HepG2 (cell line): ENCODE results near the gene SNAI3. TPM values are rescaled to one million over a fixed set of nuclear protein-coding genes. Genes with fewer than 3 reads are reported as not detected.

Source experiments
- DPF2 ChIP-seq: sonication (generic); formaldehyde crosslinking; IDR thresholded peaks from 2 replicates; pipeline ENCODE4 v1.4.0; 2020; ENCODE audit warnings: mild to moderate bottlenecking, low read depth, missing genetic modification reagents, borderline replicate concordance
- HDAC1 ChIP-seq: sonication (generic); formaldehyde crosslinking; IDR thresholded peaks from 2 replicates; pipeline ENCODE4 v1.5.1; 2020; ENCODE audit warnings: mild to moderate bottlenecking, missing genetic modification reagents
- JUND ChIP-seq: sonication (generic); formaldehyde crosslinking; IDR thresholded peaks from 2 replicates; pipeline ENCODE4 v1.8.0; 2022; ENCODE audit warnings: mild to moderate bottlenecking, missing genetic modification reagents
- MBNL3 ChIP-seq: fragments of 250-450 bp; sonication (Bioruptor Pico); conservative IDR thresholded peaks from 2 replicates; pipeline ENCODE4 v1.8.0; 2022; ENCODE audit warnings: mild to moderate bottlenecking, inconsistent platforms
- MIER2 ChIP-seq: IDR thresholded peaks from 2 replicates; pipeline ENCODE4 v1.6.1; 2016; ENCODE audit warnings: missing biosample characterization, missing genetic modification reagents
- NCOA1 ChIP-seq: sonication (generic); formaldehyde crosslinking; IDR thresholded peaks from 2 replicates; pipeline ENCODE4 v1.9.0; 2021; ENCODE audit warnings: missing genetic modification reagents
- NFE2 ChIP-seq: sonication (generic); formaldehyde crosslinking; IDR thresholded peaks from 2 replicates; pipeline ENCODE4 v1.4.0; 2020; ENCODE audit warnings: missing genetic modification reagents
- NONO ChIP-seq, 2 experiments: fragments of 450-650 bp in 1 of 2; sonication (generic) in 1 of 2; formaldehyde crosslinking in 1 of 2; IDR thresholded peaks in 1 of 2; conservative IDR thresholded peaks in 1 of 2; 2 replicates each; pipeline versions ENCODE4 v1.6.1 to v1.8.0; 2017 to 2022; ENCODE audit warnings: mild to moderate bottlenecking in 1 of 2, missing genetic modification reagents in 1 of 2, moderate library complexity in 1 of 2
- RFX1 ChIP-seq: fragments of 450-650 bp; IDR thresholded peaks from 2 replicates; pipeline ENCODE4 v1.6.1; 2017
- RXRA ChIP-seq: sonication (generic); formaldehyde crosslinking; IDR thresholded peaks from 2 replicates; pipeline ENCODE4 v1.5.1; 2020; ENCODE audit warnings: missing genetic modification reagents
- SETDB1 ChIP-seq: sonication (generic); formaldehyde crosslinking; IDR thresholded peaks from 2 replicates; pipeline ENCODE4 v1.5.1; 2020; ENCODE audit warnings: missing genetic modification reagents, mild to moderate bottlenecking, borderline replicate concordance
- TCF12 ChIP-seq, 2 experiments: fragments of 450-650 bp in 1 of 2; sonication (generic) in 1 of 2; formaldehyde crosslinking in 1 of 2; IDR thresholded peaks; 2 replicates each; pipeline versions ENCODE4 v1.6.1 to v1.8.0; 2017 to 2022; ENCODE audit warnings: antibody characterized with exemption in 1 of 2, mild to moderate bottlenecking in 1 of 2, missing genetic modification reagents in 1 of 2, moderate library complexity in 1 of 2
- THYN1 ChIP-seq: sonication (generic); formaldehyde crosslinking; IDR thresholded peaks from 2 replicates; pipeline ENCODE4 v1.8.1; 2023; ENCODE audit warnings: low read depth, mild to moderate bottlenecking, moderate library complexity, missing genetic modification reagents, borderline replicate concordance
- TMF1 ChIP-seq: sonication (generic); formaldehyde crosslinking; IDR thresholded peaks from 2 replicates; pipeline ENCODE4 v1.8.1; 2022; ENCODE audit warnings: low read depth, missing genetic modification reagents
- YEATS2 ChIP-seq: sonication (generic); formaldehyde crosslinking; IDR thresholded peaks from 2 replicates; pipeline ENCODE4 v1.4.0; 2020; ENCODE audit warnings: missing genetic modification reagents, borderline replicate concordance
- ZNF33A ChIP-seq: sonication (generic); formaldehyde crosslinking; IDR thresholded peaks from 2 replicates; pipeline ENCODE4 v1.5.1; 2020; ENCODE audit warnings: missing genetic modification reagents, mild to moderate bottlenecking, moderate library complexity, borderline replicate concordance
- ZNF577 ChIP-seq: sonication (generic); formaldehyde crosslinking; IDR thresholded peaks from 2 replicates; pipeline ENCODE4 v1.4.0; 2020; ENCODE audit warnings: mild to moderate bottlenecking, low read depth, missing genetic modification reagents, borderline replicate concordance
- ZNF646 ChIP-seq: sonication (generic); formaldehyde crosslinking; IDR thresholded peaks from 2 replicates; pipeline ENCODE4 v1.9.0; 2021; ENCODE audit warnings: mild to moderate bottlenecking, missing genetic modification reagents
- ZNF672 ChIP-seq: sonication (generic); formaldehyde crosslinking; IDR thresholded peaks from 2 replicates; pipeline ENCODE4 v1.8.1; 2022; ENCODE audit warnings: missing genetic modification reagents
- ZNF800 ChIP-seq: sonication (generic); formaldehyde crosslinking; IDR thresholded peaks from 2 replicates; pipeline ENCODE4 v1.4.0; 2020; ENCODE audit warnings: missing genetic modification reagents
- polyA plus RNA-seq, 8 experiments: library from polyadenylated mRNA; depleted of rRNA in 3 of 8; stranded (reverse) in 7 of 8; unstranded in 1 of 8; fragments of >200 nt; fragmentation: Illumina TruSeq in 4 of 8; extraction: Trizol in 4 of 8; gene quantifications; 2 replicates each; pipeline versions ENCODE4 v1.2.1 to v1.2.3, GENCODE V29; 2011 to 2016; ENCODE audit warnings: low read depth in 4 of 8, missing spikeins in 1 of 8, mixed read lengths in 1 of 8; ENCODE audit not compliant: insufficient read depth in 1 of 8
- total RNA-seq, 5 experiments: library from RNA; depleted of rRNA; stranded (reverse); fragments of >200 nt; fragmentation: Illumina TruSeq; extraction: Trizol; gene quantifications; 2 replicates each; pipeline ENCODE4 v1.2.3, GENCODE V29; 2016; ENCODE audit warnings: low read depth in 1 of 5

SNAI3 gene
- total and polyA plus RNA-seq, 2 of the 13 experiments (the other 11 are each of a cell fraction or from before 2014, with no cell fraction given): 0.09 to 0.18 TPM

GRCh38 chr16:88687254-88687576, 908 bp upstream of the SNAI3 start (continued):
- no peak for TF ChIP-seq RFX1
- TF ChIP-seq SETDB1 (CRISPR knock-in tag): no peak
- TF ChIP-seq HDAC1: 0 out of 2 replicates have a peak, but pooled peaks have one; percentile 28
- TF ChIP-seq NONO (IDR thresholded peaks at IDR 0.05): no peak
- 0 out of 2 replicates have a peak, but pooled peaks have one; percentile 47 for TF ChIP-seq NONO (CRISPR knock-in tag; conservative IDR thresholded peaks at IDR 0.05)
- TF ChIP-seq NCOA1 (CRISPR knock-in tag): no peak
- no peak for TF ChIP-seq NFE2 (CRISPR knock-in tag)
- TF ChIP-seq ZNF577 (CRISPR knock-in tag): no peak
- no peak for TF ChIP-seq DPF2
- TF ChIP-seq RXRA (CRISPR knock-in tag): no peak
- TF ChIP-seq JUND (CRISPR knock-in tag): no peak
- no peak for TF ChIP-seq MIER2 (CRISPR knock-in tag)
- no peak for TF ChIP-seq TCF12 (IDR thresholded peaks at IDR 0.05)
- 0 out of 2 replicates have a peak, but pooled peaks have one; percentile 13 for TF ChIP-seq TCF12 (CRISPR knock-in tag; IDR thresholded peaks at IDR 0.05)
- TF ChIP-seq ZNF646 (CRISPR knock-in tag): no peak
- no peak for TF ChIP-seq YEATS2 (CRISPR knock-in tag)
- no peak for TF ChIP-seq ZNF800 (CRISPR knock-in tag)
- no peak for TF ChIP-seq ZNF33A (CRISPR knock-in tag)
- TF ChIP-seq MBNL3 (CRISPR knock-in tag): no peak
- no peak for TF ChIP-seq TMF1 (CRISPR knock-in tag)
- TF ChIP-seq ZNF672 (CRISPR knock-in tag): no peak
- no peak for TF ChIP-seq THYN1 (CRISPR knock-in tag)
